Measurements from ENCODE around the gene FBXW4.

- TF ChIP-seq POLR2AphosphoS5 (IDR thresholded peaks at IDR 0.05): no peak
- TF ChIP-seq CTCF (IDR thresholded peaks at IDR 0.05): no peak
- TF ChIP-seq EP300 (IDR thresholded peaks at IDR 0.05): no peak
- no peak for TF ChIP-seq POLR2A (IDR thresholded peaks at IDR 0.05)
Observed at GRCh38 chr10:101607124-101607523, 87.8 kb downstream of the FBXW4 start.

All from upper lobe of left lung (tissue), 4 donors.